ENCODE data around the gene C5.
"Not testable (repeated sequence)": the region's sequence is repeated elsewhere in the genome, so short reads cannot be mapped to it uniquely, and the experiment has no call there.

The C5 gene

DNA sequence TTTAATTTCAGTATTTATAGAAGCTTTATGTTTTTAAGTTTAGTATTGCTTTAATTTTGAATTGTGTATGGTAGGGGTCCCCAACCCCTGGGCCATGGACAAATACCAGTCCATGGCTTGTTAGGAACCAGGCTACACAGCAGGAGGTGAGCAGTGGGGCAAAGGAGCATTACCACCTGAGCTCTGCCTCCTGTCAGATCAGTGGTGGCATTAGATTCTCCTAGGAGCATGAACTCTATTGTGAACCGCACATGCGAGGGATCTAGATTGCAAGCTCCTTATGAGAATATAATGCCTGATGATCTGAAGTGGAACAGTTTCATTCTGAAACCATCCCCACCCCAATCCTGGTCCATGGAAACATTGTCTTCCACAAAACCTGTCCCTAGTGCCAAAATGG, 1.9 kb downstream of the C5 start:
- no peak for DNase-seq

DNA sequence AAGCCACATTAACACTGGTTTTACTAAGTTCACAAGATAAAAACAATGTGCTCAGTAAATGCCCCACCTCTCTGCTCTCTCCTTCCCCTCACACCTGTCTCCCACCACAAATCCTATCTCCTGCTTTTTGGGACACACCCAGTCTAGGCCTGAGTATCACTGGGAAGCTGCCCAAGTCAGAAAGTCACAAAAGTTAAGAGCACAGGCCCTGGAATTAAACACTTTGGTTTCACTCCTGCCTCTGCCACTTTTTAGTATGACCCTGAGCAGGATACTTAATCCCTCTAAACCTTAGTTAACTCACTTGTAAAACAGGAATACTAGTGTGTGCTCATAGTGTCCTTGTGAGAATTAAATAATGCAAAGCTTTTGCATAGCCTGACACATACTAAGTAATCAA, 11.3 kb downstream of the C5 start:
- no peak for DNase-seq

DNA sequence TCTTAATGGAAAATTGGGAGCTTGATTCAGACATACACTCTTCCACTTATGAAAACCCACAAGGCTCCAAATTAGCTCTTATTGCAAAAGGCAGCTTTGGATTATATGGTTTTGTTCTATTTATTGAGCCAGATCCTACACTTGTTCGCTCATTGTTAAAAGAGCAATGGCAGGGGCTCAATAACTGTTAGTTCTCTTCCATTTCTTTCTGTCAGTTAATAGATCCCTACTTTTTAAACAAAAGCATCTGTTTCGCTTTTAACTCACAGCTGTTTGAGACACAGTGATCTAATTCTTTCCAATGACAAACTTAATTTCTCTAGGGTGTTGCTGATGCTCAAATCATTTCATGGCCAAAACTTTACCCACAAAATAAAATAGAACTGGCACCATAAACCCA, 11.7 kb downstream of the C5 start:
- DNase-seq: no peak

DNA sequence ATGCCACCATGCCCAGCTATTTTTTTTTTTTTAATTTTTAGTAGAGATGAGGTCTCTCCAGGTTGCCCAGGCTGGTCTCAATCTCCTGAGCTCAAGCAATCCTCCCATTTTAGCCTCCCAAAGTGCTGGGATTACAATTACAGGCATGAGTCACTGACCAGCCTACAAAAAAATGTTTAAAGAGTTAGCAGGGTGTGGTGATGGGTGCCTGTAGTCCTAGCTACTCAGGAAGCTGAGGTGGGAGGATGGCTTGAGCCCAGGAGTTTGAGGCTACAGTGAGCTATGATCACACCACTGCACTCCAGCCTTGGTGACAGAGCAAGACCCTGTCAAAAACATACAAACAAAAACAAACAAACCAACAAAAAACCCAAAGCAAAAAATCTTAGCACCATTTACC, 14.4 kb downstream of the C5 start:
- not testable (repeated sequence) for DNase-seq

DNA sequence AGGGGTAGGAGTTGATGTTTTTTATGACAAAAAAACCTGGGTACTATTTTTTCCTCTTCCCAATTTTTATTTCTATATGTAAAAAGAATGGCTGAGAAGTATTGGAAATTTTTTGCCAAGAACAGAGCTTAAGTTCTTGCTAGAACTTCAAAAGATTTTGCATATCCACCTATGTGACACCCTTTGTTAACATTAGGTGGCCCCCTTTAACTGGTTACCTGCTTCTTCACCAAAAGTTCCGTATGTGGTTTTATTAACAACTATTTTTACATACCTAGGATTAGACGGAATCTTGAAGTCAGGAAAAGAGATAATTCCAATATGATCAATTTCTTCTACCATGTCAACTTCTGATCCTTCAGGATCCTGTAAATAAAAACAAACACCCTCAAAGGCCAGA, 15.5 kb downstream of the C5 start:
- DNase-seq: no peak

DNA sequence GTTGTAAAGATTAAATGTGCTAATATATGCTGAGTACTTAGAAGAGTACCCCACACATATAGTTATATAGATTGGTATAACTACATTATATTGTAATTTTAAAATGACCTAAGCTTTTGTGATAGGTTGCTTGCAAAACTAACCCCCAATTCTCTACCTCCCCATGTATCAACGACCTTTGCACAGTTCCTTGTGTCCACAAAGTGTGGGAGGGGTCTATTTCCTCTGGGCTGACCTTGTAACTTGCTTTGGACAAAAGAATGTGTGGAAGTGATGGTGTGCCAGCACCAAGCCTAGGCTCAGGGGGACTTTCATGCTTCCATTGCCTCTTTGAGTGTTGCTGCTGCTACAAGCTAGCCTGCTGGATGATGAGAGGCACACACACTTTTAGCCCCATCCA, 20.6 kb downstream of the C5 start:
- DNase-seq: no peak

DNA sequence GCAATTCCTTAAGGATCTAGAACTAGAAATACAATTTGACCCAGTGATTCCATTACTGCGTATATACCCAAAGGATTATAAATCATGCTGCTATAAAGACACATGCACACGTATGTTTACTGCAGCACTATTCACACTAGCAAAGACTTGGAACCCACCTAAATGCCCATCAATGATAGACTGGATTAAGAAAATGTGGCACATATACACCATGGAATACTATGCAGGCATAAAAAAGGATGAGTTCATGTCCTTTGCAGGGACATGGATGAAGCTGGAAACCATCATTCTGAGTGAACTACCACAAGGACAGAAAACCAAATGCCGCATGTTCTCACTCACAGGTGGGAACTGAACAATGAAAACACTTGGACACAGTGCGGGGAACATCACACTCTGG, 21.8 kb downstream of the C5 start:
- DNase-seq: not testable (repeated sequence)

DNA sequence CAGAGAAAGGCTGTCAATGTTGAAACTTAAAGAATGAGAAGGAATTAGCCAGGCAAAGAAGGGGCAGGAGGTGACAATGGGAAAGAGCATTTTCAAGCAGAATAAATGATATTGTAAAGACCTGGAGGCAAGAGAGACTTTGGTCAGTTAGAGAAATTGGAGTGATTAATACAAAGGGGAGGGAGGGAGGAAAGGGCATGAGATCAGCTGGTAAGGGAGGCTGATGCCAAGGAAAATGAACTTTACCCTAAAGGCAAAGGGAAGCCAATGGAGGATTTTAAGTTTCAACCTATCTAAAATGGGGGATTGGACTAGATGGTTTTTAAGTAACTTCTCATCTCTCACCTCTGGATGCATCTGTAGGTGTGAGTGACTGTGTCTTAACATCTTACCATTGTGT, 23.3 kb downstream of the C5 start:
- no peak for DNase-seq

DNA sequence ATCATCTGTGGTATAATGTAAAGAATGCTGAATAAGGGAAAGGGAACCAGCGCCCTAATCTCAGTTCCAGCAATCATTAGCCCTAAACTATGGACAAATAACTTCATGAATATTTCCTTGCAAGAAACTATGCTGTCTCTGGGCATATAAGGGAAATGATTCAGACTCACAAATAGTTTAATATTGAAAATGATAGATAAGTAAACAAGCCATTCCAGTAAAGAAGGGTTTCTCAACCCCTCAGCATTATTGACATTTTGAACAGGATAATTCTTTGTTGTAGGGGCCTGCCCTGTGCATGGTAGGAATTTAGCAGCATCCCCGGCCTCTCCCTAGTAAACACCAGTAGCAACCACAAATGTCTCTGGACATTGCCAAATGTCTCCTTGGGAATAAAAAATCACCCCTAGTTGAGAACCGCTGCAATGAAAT, 23.8 kb downstream of the C5 start:
- DNase-seq: no peak

DNA sequence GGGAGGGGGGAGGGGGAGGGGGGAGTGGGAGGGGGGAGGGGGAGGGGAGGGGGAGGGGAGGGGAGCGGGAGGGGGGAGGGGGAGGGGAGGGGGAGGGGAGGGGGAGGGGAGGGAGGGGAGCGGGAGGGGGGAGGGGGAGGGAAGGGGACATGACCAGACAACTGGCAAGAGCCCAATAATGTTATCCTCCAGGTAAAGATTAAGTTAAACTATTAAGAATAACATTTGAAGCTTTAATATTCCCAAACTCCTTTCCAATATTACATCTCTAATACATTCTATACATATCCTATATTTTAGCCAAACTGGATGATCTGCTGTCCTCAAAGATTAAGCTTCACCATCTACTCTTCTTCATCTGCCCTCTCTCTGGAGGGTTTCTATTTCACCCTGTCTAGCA, 25.8 kb downstream of the C5 start:
- no peak for DNase-seq

DNA sequence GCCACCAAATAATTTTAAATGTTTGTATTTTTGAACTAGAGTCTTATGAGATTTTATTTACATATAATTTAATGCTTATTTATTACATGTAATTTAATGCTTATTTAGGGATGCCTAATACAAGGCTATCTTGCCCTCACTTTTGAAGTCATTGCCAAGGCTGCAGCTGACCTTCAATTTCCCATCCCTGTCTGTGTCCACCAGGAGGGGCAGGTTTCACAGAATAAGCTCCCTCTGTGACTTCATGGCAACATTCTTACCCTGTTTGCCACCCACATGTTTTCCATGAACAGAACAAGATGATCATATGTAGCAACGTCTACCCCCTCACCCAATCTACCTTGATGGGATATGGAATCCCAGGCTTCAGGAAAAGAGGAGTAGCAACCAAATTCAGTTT, 27.0 kb downstream of the C5 start:
- DNase-seq: no peak

DNA sequence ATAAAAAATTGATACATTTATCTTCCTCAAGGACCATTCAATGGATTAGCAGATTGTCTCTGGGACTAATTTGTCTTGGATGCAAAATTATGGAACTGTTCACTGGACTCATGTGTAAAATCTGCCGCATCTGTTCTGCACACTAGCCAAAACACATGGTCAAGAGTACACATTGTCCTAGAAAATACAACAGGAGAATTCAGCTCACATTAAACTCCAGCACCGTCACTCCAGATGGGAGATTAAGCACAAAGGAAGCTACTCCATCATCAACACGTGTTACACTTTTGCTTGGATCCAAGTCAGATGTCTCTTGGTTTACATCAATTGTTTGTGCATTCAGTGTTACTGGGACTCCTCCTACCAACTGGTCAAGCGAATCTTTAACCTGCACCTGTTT, 28.8 kb downstream of the C5 start:
- no peak for DNase-seq

DNA sequence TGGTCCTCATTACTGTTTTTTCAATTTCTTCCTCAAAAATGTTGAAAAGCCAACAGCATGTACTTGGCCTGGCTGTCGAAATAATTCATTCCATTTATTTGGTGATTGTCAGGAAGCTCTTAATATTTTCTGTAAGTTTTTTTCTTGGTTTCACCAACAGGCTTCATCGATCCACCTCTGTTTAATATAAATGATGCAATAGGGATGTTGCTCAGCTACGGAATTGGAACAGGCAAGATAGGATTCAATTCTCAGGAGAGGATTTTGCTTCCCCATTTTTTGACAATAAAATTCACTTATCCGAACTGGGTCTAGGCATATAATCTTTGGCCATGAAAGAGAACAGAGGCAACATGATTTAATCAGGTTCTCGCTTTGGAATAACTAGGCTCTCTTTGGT, 30.8 kb downstream of the C5 start:
- DNase-seq: no peak

DNA sequence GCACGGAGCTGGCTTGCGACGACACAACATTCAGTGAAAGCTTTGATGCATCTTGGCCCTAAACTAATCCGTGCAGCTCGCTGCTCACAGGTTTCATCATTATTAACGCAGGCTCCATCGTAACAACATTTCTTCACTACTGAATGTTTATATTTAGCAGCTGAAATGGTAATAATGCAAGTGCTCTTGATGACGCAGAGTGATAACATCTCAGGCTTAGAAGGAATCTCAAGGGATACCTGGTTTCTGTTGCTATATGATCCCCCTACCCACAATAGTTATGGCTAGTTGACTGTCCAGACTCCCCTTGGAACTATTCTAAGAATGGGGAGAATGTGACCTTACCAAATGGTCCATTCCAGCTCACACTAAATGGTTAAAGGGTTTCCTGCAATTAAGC, 36.2 kb downstream of the C5 start:
- DNase-seq: no peak

DNA sequence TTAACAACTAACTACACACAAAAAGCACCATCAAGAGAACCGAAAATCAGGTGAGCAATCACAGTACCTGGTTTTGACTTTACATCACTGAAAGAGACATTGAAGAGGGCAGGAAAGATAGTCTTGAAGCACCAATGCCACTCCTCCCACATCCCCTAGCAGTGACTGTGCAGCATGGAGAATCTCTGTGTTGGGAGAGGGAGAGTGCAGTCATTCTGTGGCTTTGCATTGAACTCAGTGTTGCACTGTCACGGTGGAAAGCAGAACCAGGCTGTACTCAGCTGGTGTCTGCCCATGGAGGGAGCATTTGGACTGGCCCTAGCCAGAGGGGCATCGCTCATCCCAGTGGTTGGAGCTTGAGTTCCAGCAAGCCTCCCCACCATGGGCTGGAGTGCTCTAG, 40.4 kb downstream of the C5 start:
- no peak for DNase-seq

DNA sequence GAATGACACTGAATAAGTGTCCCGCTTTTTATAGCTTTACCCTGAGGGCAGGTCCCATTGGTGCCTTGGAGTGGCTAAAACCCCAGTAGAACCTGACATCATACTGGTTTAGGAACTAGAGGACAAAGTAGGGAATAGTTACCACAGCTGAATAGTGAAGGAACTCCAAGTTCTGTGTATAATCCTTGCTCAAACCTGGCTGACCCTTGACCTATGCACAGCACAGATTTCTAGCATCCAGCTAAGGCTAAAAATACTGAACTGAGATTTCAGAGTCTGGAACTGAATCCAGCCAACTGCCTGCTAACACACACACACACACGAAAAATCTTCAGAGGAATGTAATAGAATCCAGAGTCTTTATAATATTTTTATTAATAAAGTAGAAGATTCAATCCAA, 50.8 kb downstream of the C5 start:
- DNase-seq: no peak

DNA sequence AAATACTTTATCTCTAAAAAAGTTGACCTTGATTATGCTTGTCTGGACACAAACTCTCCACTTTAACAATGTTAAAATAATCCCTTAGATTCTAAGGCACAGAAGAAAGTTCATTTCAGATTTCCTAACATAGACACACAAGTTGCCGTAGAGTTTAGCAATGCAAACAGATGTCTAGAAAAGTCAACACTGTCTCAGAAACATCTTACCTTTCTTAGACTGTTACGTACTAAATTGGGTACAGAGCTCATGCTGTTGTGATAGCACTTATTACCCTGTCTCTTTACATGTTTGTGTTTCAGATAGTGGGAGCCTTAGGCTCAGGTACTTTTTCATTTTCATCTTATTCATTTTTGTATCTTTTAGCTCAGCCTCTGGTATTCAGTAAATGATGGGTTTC, 52.0 kb downstream of the C5 start:
- DNase-seq: no peak

DNA sequence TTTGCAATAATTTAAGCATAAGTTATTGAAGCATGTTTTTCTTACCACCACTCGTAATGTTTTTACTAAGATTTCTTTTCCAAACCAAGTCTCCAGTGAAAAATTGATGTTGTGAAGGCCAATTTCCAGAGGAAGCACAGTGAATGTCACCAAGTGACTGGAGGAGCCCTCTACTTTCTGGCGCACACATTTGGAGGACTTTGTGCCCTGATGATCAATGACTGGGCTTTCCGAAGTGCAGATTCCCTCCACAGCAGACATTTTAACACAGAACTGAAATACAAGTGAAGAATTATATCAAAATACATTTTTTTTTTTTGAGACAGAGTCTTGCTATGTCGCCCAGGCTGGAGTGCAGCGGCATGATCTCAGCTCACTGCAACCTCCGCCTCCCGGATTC, 52.6 kb downstream of the C5 start:
- no peak for DNase-seq

DNA sequence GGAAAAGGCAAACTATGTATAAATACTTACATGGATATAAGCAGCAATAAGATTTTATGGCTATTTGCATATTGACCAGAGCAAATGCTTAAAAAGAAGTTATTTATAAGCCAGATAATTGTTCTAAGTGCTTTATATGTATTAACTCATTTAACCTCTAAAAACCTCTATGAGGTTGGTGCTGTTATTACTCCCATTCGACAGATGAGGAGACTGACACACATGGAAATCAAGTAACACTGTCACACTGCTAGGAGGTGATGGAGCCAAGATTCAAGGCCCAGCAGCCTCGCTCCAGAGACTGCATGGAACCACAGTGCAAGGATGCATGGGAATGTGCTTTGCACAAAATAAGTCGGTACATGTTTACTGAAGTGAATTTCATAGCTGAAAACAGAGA, 53.7 kb downstream of the C5 start:
- DNase-seq: no peak

DNA sequence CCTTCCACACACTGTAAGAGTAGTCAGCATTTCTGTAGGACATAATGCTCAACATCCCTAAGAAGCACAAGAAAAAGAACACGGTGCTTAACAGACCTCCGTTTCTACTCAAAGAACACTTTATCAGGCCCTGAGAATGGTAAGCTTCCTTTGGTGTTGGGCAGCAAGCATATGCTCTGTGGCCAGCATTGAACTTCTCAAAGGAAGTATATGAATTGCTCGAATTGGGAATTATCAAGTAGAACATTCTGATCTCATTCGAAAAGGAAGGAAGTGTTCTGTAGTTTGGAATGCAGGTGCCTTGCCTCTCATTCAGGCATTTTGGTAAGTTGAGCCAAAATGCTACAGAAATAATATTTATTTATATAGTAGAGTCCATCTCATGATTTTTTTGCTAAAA, 61.0 kb downstream of the C5 start:
- DNase-seq: no peak

DNA sequence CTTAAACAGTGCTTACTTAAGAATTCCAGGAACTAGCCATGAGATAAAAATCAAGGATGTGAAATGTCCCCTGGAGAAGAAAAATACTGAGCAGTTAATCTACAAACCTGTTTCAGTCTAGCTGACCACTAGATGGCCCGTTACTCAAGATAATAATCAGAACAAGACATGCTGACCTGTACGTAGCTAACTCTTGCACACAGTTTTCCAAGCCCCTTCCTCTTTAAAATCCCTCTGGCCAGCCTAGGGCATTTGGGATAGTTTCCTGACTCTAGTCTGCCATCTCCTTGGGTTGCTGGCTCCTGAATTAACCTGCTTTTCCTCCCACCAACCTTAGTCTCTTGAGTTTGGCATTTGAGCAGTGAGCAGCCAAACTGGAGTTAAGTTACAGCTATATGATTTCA, 64.3 kb downstream of the C5 start:
- no peak for DNase-seq

DNA sequence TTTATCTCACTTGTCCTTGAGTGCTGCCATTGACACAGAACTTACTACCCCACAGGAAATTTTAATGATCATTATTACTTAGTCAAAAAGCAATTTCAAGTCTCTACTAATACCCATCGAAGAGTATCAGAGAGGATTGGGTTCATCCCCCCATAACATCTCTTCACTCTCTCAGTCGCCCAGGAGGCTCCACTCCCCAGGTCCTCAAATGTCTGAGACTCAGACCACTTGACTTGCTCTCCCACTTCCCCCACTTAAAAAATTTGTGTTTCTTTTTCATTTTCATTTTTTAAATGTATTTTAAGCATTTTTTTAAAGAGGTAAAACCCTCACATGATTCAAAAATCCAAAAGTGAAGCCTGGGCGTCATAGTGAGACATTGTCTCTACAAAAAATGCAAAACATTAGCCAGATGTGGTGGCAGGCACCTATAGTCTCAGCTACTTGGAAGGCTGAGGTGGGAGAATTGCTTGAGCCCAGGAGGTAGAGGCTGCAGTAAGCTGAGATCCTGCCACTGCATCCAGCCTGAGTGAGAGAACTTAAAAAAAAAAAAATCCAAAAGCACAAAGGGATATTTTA, 66.7 kb downstream of the C5 start:
- DNase-seq: no peak

DNA sequence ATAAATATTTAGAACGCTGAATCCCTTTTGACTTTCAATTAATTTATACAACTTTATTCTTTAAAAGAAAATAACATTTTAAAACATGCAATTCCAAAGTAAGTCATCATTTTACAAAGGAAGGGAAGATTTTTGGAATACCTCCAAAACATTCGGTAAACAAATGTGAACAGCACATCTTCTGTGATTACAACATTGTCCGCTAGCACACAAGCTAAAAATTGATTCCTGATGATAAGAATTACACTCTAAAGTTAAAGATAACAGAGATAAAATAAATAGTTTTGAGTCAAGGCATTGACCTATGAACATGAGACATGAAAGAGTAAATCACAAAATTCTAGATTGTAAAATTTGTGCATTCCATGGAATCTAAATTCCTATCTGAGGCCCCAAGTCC, 67.2 kb downstream of the C5 start:
- no peak for DNase-seq

DNA sequence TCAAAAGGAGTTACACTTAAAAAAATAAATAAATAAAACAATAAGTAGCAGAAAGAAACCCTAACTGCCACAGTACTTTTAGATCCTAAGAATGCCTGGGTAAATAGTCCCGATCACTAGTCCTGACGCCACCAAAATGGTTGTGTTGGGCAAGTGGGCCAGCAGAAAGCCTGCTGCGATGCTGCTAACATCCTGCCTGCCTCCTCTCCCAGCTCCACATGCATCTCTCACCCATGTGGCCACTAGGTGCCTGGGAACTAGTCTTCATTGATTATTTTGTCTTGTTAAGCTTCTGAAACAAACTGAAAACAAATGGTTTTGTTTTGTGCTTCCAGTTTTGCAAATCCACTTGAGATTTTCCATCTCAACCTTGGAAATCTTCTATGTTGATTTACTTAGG, 69.1 kb downstream of the C5 start:
- DNase-seq: no peak

DNA sequence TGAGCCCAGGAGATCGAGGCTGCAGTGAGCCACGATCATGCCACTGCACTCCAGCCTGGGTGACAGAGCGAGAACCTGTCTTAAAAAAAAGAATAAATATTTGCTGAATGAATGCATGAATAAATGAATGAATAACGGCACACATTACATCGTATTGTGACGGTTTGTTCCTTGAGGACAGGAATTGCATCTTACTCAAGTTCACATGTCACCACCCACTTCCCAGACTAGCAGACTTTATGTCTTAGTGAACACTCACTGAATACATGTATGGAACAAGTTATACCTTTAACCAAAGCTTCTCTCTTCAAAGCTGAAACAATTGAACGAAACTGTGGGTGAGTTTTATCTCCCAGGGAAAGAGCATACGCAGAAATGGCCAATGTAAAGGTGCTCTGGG, 70.3 kb downstream of the C5 start:
- no peak for DNase-seq

DNA sequence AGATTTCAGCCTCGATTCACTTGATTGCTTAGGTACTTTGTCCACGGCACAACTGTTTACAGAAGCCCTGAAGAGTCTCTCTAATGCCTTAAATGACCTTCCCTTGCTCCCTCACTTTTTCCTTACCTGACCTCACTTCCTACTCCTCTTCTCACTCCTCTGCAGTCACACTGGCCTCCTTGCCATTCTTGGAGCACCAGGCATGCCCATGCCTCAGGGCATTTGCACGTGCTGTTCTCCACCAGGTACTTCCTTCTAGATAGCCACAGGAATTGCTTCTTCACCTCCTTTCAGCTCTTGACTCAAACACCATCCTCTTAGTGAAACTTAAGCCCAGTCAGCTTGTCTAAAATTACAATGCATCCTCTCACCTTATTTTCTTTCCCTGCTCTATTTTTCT, 71.1 kb downstream of the C5 start:
- no peak for DNase-seq

Data from NCI-H1436 treated with DMSO at 0.1 percent for 48 hours (cell line).